T-cell (primary cell): ENCODE results near the gene LCLAT1. TPM values are rescaled to one million over a fixed set of nuclear protein-coding genes. Genes with fewer than 3 reads are reported as not detected.

ENCODE experiments used
- ATAC-seq, 4 experiments: fragments of 200-7000 bp in 3 of 4; fragments of 150-1000 bp in 1 of 4; cut with Tn5 transposase; replicated peaks in 1 of 4; 1 replicate in 3 of 4; 2 replicates in 1 of 4; pipeline ENCODE4 v1.10.0; 2021; ENCODE audit warnings: moderate library complexity in 3 of 4, mild to moderate bottlenecking in 2 of 4, moderate number of reproducible peaks in 1 of 4
- CTCF ChIA-PET, 2 donors: fragments of 300-600 bp; sonication (Branson Sonifier 250); formaldehyde crosslinking; loops; one replicate each; lab custom pipeline; 2022; ENCODE audit warnings: antibody characterized with exemption in 2 of 2; lab: Charles Lee
- POLR2A ChIA-PET, 2 donors: fragments of 300-600 bp; sonication (Branson Sonifier 250); formaldehyde crosslinking; loops; one replicate each; lab custom pipeline; 2022; ENCODE audit warnings: antibody characterized with exemption in 2 of 2; lab: Charles Lee
- DNase-seq, 35 experiments: peaks; one replicate each; pipeline versions ENCODE4 v3.0.0 to v3.0.0-alpha.2; 2013 to 2023
- H3K27ac ChIP-seq: one replicate; pipeline ENCODE4 v1.5.1; 2013; ENCODE audit warnings: low read length
- H3K27me3 ChIP-seq, 2 experiments: replicated peaks in 1 of 2; 1 replicate in 1 of 2; 2 replicates in 1 of 2; pipeline versions ENCODE4 v1.6.1 to v1.7.0; 2013; ENCODE audit warnings: low read length in 1 of 2, mixed read lengths in 1 of 2; ENCODE audit not compliant: control insufficient read depth in 2 of 2, insufficient read depth in 2 of 2; ENCODE audit errors: extremely low read depth in 1 of 2
- H3K36me3 ChIP-seq, 2 donors: 1 replicate in 1 of 2; 2 replicates in 1 of 2; pipeline versions ENCODE4 v1.6.1 to v1.7.0; 2013; ENCODE audit warnings: low read length in 1 of 2; ENCODE audit not compliant: control insufficient read depth in 2 of 2, insufficient read depth in 1 of 2; ENCODE audit errors: extremely low read depth in 1 of 2
- H3K4me1 ChIP-seq, 2 experiments: 1 replicate in 1 of 2; 2 replicates in 1 of 2; pipeline versions ENCODE4 v1.6.1 to v1.7.0; 2013; ENCODE audit warnings: low read length in 2 of 2, mixed read lengths in 1 of 2; ENCODE audit not compliant: insufficient read depth in 2 of 2, control insufficient read depth in 1 of 2; ENCODE audit errors: extremely low read depth in 1 of 2
- H3K4me3 ChIP-seq, 2 donors: 1 replicate in 1 of 2; 2 replicates in 1 of 2; pipeline versions ENCODE4 v1.5.1 to v1.7.0; 2013; ENCODE audit warnings: mild to moderate bottlenecking in 2 of 2, low read length in 1 of 2, moderate library complexity in 1 of 2; ENCODE audit not compliant: control insufficient read depth in 1 of 2; ENCODE audit errors: extremely low read depth in 1 of 2
- H3K9me3 ChIP-seq: 2 replicates; pipeline ENCODE4 v1.7.0; 2013
- H3K27ac Mint-ChIP-seq, 2 donors: one replicate each; pipeline ENCODE4 v1.8.0; 2020 to 2021; ENCODE audit warnings: mild to moderate bottlenecking in 2 of 2, mixed read lengths in 2 of 2
- H3K27me3 Mint-ChIP-seq, 2 donors: one replicate each; pipeline ENCODE4 v1.8.0; 2021 to 2022; ENCODE audit warnings: mixed read lengths in 2 of 2
- H3K36me3 Mint-ChIP-seq: one replicate; pipeline ENCODE4 v1.8.0; 2021; ENCODE audit warnings: mixed read lengths
- H3K4me1 Mint-ChIP-seq, 3 donors: one replicate each; pipeline ENCODE4 v1.8.0; 2020 to 2022; ENCODE audit warnings: mixed read lengths in 3 of 3, mild to moderate bottlenecking in 1 of 3
- H3K4me3 Mint-ChIP-seq, 3 donors: one replicate each; pipeline ENCODE4 v1.8.0; 2020 to 2022; ENCODE audit warnings: mild to moderate bottlenecking in 3 of 3, mixed read lengths in 3 of 3, moderate library complexity in 3 of 3
- H3K9me3 Mint-ChIP-seq, 3 donors: one replicate each; pipeline ENCODE4 v1.8.0; 2020 to 2022; ENCODE audit warnings: mixed read lengths in 3 of 3
- WGBS: methylation state at CpG from one replicate; pipeline ENCODE4 v1.1.5; 2013; ENCODE audit warnings: missing lambda C conversion rate; ENCODE audit not compliant: insufficient coverage; 5-methylcytosine and 5-hydroxymethylcytosine counted together
- total RNA-seq, 35 experiments: library from RNA in 6 of 35; stranded (reverse) in 6 of 35; fragments of 120-200 nt in 1 of 35; gene quantifications; one replicate each; pipeline versions ENCODE4 v1.2.1 to v1.2.4 and lab custom pipeline; 2013 to 2026

LCLAT1 gene
- total RNA-seq, 5 donors from 2014 or later (not counting 1 experiment from before 2014, with no cell fraction given) = 13.8 to 33.0 (median 19.6) TPM

- H3K4me3 ChIP-seq = no peak overlapping the region
- Mint-ChIP-seq H3K4me1 (peaks cover 41 to 56% (median 51%) of the 10 kb centered on the region in 3 donors), H3K27me3 (no peaks in the 10 kb centered on the region), H3K4me3 (no peak overlapping the region), H3K9me3 (no peaks in the 10 kb centered on the region), H3K27ac (no peak overlapping the region), H3K36me3 (peaks cover 8% of the 10 kb centered on the region)
- H3K27me3 ChIP-seq = no peaks in the 10 kb centered on the region
- CTCF ChIA-PET = interaction anchor here (0.6 to 0.7 kb wide), 3 partner anchors 115 to 227 kb away, joined by 3 read pairs; no protein-coding TSS in a partner anchor
- no peak overlapping the region for H3K27ac ChIP-seq
- DNase-seq (no peak), ATAC-seq (no peak)
- H3K9me3 ChIP-seq = no peaks in the 10 kb centered on the region
- POLR2A ChIA-PET = interaction anchor here in 1 of 2 donors (0.9 kb wide), 1 partner anchor 252 kb away, joined by 4 read pairs; no protein-coding TSS in a partner anchor
- peaks cover 0 to 9% of the 10 kb centered on the region in 2 donors for H3K36me3 ChIP-seq
- H3K4me1 ChIP-seq = peaks cover 4 to 6% of the 10 kb centered on the region in 2 experiments
- WGBS = no CpG with 5 or more reads among the region's 3 CpGs
These were observed 37.1 kb downstream of the LCLAT1 start for GRCh38 chr2:30484145-30484544.

- H3K4me1 Mint-ChIP-seq = peaks cover 44 to 59% (median 51%) of the 10 kb centered on the region in 3 donors
- Histone ChIP-seq H3K4me3 (no peak overlapping the region), H3K27ac (no peak overlapping the region), H3K36me3 (peaks cover 0 to 6% of the 10 kb centered on the region in 2 donors), H3K4me1 (peaks cover 4 to 6% of the 10 kb centered on the region in 2 experiments), H3K27me3 (no peaks in the 10 kb centered on the region), H3K9me3 (no peaks in the 10 kb centered on the region)
- peaks cover 10% of the 10 kb centered on the region for H3K36me3 Mint-ChIP-seq
- no peak overlapping the region for H3K27ac Mint-ChIP-seq
- POLR2A ChIA-PET = interaction anchor here (0.5 to 0.9 kb wide), 2 partner anchors 139 to 253 kb away, joined by 4 to 6 read pairs; no protein-coding TSS in a partner anchor
- DNase-seq = no peak
- H3K4me3 Mint-ChIP-seq = no peak overlapping the region
- CTCF ChIA-PET = no interaction called here
- ATAC-seq = no peak
- no peaks in the 10 kb centered on the region for H3K9me3 Mint-ChIP-seq
- 93% methylated on average over 4 of the region's 4 CpGs for WGBS
- no peaks in the 10 kb centered on the region for H3K27me3 Mint-ChIP-seq
These were observed 37.9 kb downstream of the LCLAT1 start for GRCh38 chr2:30484995-30485394.

- H3K9me3 ChIP-seq = no peaks in the 10 kb centered on the region
- no peaks in the 10 kb centered on the region for H3K27me3 ChIP-seq
- no peak overlapping the region for H3K27ac ChIP-seq
- ChIA-PET POLR2A (no interaction called here), CTCF (no interaction called here)
- Mint-ChIP-seq H3K27me3 (no peaks in the 10 kb centered on the region), H3K27ac (no peak overlapping the region), H3K36me3 (peaks cover 5% of the 10 kb centered on the region), H3K4me1 (peaks cover 34 to 46% (median 43%) of the 10 kb centered on the region in 3 donors), H3K9me3 (no peaks in the 10 kb centered on the region), H3K4me3 (no peak overlapping the region)
- no peak for DNase-seq
- H3K4me3 ChIP-seq = no peak overlapping the region
- H3K4me1 ChIP-seq = peaks cover 2 to 4% of the 10 kb centered on the region in 2 experiments
- no peaks in the 10 kb centered on the region for H3K36me3 ChIP-seq
- ATAC-seq = no peak
These were observed 39.6 kb downstream of the LCLAT1 start for GRCh38 chr2:30486655-30487054.

GRCh38 chr2:30487603-30488002 lies 40.6 kb downstream of the LCLAT1 start:
- H3K36me3 Mint-ChIP-seq = peaks cover 5% of the 10 kb centered on the region

DNA sequence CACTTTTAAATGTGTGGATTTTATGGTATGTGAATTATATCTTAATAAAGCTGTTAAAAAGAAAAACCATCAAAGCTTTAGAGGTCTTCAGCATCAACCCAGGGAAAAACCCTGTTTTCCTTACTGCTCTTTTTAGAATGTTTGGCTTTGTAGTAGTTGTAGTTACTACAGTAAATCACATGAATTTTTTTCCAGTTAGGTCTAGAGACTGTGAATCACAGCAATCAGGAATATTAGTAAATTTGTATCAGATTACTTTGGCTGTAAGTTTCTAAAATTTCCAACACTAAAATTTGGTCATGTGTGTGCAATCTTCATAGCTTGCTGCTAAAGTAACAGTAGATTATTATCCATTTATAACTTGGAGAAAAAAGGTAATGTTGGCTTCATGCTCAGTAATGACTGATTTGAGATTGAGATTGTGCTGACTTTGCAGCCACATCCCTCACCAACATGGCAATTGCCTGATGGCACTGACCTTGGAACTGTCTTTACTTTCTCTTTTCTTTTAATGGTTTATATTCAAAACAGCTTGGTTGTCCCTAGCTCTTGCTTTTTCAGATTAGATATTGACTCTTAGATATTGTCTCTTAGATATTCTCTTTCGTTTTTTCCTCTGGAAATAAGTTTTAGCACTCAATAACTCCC lies 41.1 kb downstream of the LCLAT1 start:
- H3K36me3 Mint-ChIP-seq = peaks cover 5% of the 10 kb centered on the region
- no peak overlapping the region for H3K27ac Mint-ChIP-seq
- H3K36me3 ChIP-seq = no peaks in the 10 kb centered on the region
- DNase-seq (no peak), ATAC-seq (no peak)
- H3K9me3 ChIP-seq = no peaks in the 10 kb centered on the region
- no peak overlapping the region for H3K4me3 Mint-ChIP-seq
- H3K4me3 ChIP-seq = no peak overlapping the region
- no CpG with 5 or more reads among the region's 1 CpG for WGBS
- ChIA-PET POLR2A (no interaction called here), CTCF (interaction anchor here (0.6 to 1.4 kb wide), 2 partner anchors 160 to 223 kb away, joined by 3 to 11 read pairs; no protein-coding TSS in a partner anchor)
- no peak overlapping the region for H3K27ac ChIP-seq
- no peaks in the 10 kb centered on the region for H3K27me3 Mint-ChIP-seq
- H3K27me3 ChIP-seq = no peaks in the 10 kb centered on the region
- peaks cover 41 to 51% (median 45%) of the 10 kb centered on the region in 3 donors for H3K4me1 Mint-ChIP-seq
- H3K9me3 Mint-ChIP-seq = no peaks in the 10 kb centered on the region
- H3K4me1 ChIP-seq = peaks cover 2 to 6% of the 10 kb centered on the region in 2 experiments

More at GRCh38 chr2:30487603-30488002, 40.6 kb downstream of the LCLAT1 start:
- Mint-ChIP-seq H3K9me3 (no peaks in the 10 kb centered on the region), H3K4me3 (no peak overlapping the region), H3K4me1 (peaks cover 38 to 51% (median 44%) of the 10 kb centered on the region in 3 donors), H3K27ac (peak overlapping the region in 1 of 2 donors; percentile 50), H3K27me3 (no peaks in the 10 kb centered on the region)
- ATAC-seq = no peak
- H3K9me3 ChIP-seq = no peaks in the 10 kb centered on the region
- no peak overlapping the region for H3K27ac ChIP-seq
- no peak overlapping the region for H3K4me3 ChIP-seq
- CTCF ChIA-PET = interaction anchor here in 1 of 2 donors (1.4 kb wide), 1 partner anchor 224 kb away, joined by 3 read pairs; no protein-coding TSS in a partner anchor
- H3K27me3 ChIP-seq = no peaks in the 10 kb centered on the region
- POLR2A ChIA-PET = no interaction called here
- no peak for DNase-seq
- no peaks in the 10 kb centered on the region for H3K36me3 ChIP-seq
- peaks cover 2 to 4% of the 10 kb centered on the region in 2 experiments for H3K4me1 ChIP-seq

- H3K9me3 ChIP-seq = no peaks in the 10 kb centered on the region
- H3K27me3 ChIP-seq = no peaks in the 10 kb centered on the region
- Mint-ChIP-seq H3K27me3 (no peaks in the 10 kb centered on the region), H3K27ac (no peak overlapping the region), H3K36me3 (peaks cover 14% of the 10 kb centered on the region), H3K4me3 (no peak overlapping the region), H3K9me3 (peaks cover 0 to 7% (median 6%) of the 10 kb centered on the region in 3 donors), H3K4me1 (peaks cover 40 to 51% (median 41%) of the 10 kb centered on the region in 3 donors)
- WGBS = no CpG with 5 or more reads among the region's 1 CpG
- no peaks in the 10 kb centered on the region for H3K36me3 ChIP-seq
- H3K27ac ChIP-seq = no peak overlapping the region
- ChIA-PET POLR2A (interaction anchor here in 1 of 2 donors (1.5 kb wide), 1 partner anchor 15 kb away, joined by 4 read pairs; no protein-coding TSS in a partner anchor), CTCF (interaction anchor here in 1 of 2 donors (0.5 kb wide), 1 partner anchor 271 kb away, joined by 3 read pairs; no protein-coding TSS in a partner anchor)
- H3K4me3 ChIP-seq = no peak overlapping the region
- H3K4me1 ChIP-seq = peaks cover 2 to 6% of the 10 kb centered on the region in 2 experiments
- no peak for DNase-seq
- ATAC-seq = no peak
These were observed 44.2 kb downstream of the LCLAT1 start for GRCh38 chr2:30491225-30491624.
